Measurements from ENCODE around the gene TSPAN31.

- no peak for TF ChIP-seq CTCF (IDR thresholded peaks at IDR 0.05 in 8 of 11, conservative IDR thresholded peaks at IDR 0.05 in 3 of 11)
- no peak for TF ChIP-seq POLR2A (IDR thresholded peaks at IDR 0.05)
- no peak for TF ChIP-seq POLR2AphosphoS5 (IDR thresholded peaks at IDR 0.05)
These were observed 49.1 kb downstream of the TSPAN31 start for GRCh38 chr12:57793920-57794319.

All from spleen (tissue), 7 donors.